GM19468 (cell line): ENCODE data around the gene DNAH10.

Source experiments
- ATAC-seq: cut with Tn5 transposase; IDR thresholded peaks from one replicate; pipeline ENCODE4 v1.9.1; 2021; ENCODE audit warnings: mild to moderate bottlenecking, moderate library complexity, moderate number of reproducible peaks; ENCODE audit not compliant: unreplicated experiment; ENCODE audit errors: extremely low read depth

Gene DNAH10

GRCh38 chr12:123761841-123762714 is at the start of gene DNAH10:
DNAH10 (plus strand) TSS chr12:123762301; CDS start chr12:123762337, 36 bp downstream.
- peak; percentile 59 for ATAC-seq

- ATAC-seq = no peak
Observed at GRCh38 chr12:123712780-123713319, 49.3 kb upstream of the DNAH10 start.

GRCh38 chr12:123713398-123713797 is 48.7 kb upstream of the DNAH10 start:
- no peak for ATAC-seq

- no peak for ATAC-seq
Observed at GRCh38 chr12:123713823-123714585, 48.1 kb upstream of the DNAH10 start.

- ATAC-seq = no peak
Observed at GRCh38 chr12:123715195-123715594, 46.9 kb upstream of the DNAH10 start.

- ATAC-seq = no peak
Observed at GRCh38 chr12:123717350-123717749, 44.8 kb upstream of the DNAH10 start.

DNA sequence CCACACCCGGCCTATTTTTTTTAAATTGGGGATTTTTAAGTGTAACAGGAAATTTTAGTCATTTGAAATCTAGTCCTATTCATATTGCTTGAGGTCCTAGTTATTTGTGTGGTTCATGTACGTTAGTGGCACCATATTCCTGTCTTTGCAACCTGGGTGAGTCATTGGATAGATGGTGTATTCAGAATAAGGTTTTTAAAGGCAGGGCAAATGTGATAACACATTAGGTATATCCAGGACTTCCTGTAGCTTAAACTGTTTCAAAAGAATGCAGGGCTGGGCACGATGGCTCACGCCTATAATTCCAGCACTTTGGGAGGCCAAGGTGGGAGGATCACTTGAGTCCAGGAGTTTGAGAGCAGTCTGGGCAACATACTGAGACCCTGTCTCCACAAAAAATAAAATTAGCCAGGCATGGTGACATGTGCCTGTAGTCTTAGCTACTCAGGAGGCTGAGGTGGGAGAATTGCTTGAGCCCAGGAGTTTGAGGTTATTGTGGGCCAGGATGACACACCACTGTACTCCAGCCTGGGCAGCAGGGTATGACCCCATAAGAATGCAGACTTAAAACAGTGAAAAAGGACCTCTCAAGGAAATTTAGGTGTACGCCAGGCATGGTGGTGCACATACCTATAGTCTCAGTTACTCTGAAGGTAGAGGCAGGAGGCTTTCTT is 41.8 kb upstream of the DNAH10 start:
- ATAC-seq = no peak

- no peak for ATAC-seq
Observed at GRCh38 chr12:123721245-123721644, 40.9 kb upstream of the DNAH10 start.

- ATAC-seq = no peak
Observed at GRCh38 chr12:123723011-123723410, 39.1 kb upstream of the DNAH10 start.

DNA sequence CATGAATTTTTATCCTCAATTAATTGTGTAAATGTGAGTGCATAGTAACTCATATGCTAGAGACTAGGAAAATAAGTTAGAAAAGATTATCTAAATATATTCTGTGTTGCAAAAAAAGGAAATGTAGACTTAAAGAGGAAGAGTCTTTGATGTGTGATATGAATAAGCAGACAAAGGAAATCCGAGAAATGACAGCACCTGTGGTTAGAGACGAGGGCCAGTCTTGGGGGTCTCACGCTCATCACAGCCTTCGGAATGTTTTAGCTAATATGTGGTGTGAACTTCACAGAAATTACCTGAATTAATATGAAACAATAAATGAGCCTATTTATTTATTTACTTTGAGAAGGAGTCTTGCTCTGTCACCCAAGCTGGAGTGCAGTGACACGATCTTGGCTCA is 38.3 kb upstream of the DNAH10 start:
- ATAC-seq = no peak

DNA sequence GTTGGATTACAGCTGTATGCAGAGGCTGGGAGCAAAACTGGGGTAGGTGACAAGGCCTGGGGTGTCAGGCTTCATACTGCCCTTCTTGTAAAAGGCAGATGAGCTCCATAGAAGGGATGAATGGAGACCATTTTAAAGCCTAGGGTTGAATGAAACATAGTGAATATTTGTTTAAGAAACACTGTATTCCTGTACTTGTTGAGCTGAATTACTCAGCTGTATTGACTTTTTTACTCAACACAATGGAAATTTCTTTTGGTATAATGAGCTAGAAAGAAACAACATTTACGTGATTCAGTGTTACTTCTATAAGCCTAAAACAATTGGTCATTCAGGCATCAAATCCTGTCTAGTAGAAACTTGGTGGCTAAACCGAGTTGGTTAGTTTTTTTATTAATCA is 35.9 kb upstream of the DNAH10 start:
- ATAC-seq = no peak

GRCh38 chr12:123726962-123727361 is 35.1 kb upstream of the DNAH10 start:
- no peak for ATAC-seq

DNA sequence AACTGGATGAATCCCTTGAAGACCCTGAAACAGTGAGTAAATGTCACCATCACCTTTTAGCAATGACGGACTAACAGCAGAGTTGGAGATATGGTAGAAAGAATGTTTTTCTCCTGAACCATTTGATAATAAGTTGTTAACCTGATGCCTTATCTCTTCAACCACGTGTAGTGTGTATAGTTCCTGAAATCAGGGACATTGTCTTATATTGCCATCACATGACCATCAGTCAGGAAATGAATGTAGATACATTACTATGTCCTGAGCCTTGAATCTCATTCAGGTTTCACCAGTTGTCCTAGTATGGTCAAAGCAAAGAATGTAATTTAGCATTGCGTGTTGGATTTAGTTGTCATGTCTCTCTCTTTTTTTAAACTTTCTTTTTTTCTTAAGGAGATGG is 34.2 kb upstream of the DNAH10 start:
- ATAC-seq = no peak

DNA sequence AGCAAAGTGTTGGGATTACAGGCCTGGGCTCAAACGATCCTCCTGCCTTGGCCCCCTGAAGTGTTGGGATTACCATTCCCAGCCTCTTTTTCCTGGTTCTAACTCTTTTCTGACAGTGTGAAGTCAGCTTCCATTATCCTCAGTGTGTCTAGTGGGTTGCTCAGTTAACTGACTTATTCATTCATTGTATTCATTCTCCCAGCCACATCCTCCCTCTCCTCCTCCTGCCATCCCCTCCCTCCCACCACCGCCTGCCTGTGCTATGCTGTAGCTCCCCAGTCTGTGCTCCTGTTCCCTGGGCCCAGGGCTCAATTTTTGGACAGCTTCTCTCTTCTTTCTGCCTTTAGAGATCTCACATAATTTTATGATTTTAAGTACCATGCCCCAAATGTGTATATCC is 30.5 kb upstream of the DNAH10 start:
- ATAC-seq = no peak

GRCh38 chr12:123732251-123732650 is 29.9 kb upstream of the DNAH10 start:
- no peak for ATAC-seq

GRCh38 chr12:123733229-123733628 is 28.9 kb upstream of the DNAH10 start:
- ATAC-seq = no peak

DNA sequence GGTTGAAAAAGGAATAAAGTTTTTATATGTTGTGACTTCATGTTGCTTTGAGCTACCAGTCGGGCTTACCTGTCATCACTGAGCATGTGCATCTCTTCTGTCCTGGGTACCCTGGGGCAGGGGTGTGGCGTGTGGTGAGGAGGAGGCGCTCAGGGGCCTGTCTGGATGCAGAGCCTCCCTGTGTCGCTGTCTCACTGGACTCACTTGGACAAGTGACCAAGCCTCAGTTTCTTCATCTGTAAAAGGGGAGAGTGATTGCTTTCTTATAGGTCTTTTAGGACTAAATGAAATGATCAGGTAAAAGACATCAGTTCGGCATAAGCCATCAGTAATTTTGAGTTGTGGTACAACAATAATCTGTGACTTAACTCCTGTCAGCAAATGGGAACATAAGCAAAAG is 27.8 kb upstream of the DNAH10 start:
- no peak for ATAC-seq

GRCh38 chr12:123741937-123742572 is 20.0 kb upstream of the DNAH10 start:
- ATAC-seq = no peak

DNA sequence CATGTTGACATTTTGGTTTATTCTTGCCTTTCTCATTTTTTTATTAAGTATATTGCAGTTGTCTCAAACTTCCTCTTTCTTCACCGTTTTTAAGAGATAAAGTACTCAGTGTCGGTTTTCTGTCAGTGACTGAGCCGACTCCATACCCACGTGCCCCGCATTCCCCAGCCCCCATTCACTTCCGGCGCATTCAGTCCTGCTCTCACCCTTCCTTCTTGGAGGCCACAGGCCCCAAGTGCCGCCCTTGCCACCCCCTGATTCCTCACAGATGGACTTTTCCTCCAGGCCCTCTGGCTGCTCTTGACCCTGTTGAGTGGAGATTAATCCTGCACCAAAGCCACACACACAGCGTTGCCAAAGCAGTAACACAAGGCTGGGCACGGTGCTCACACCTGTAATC is 19.1 kb upstream of the DNAH10 start:
- no peak for ATAC-seq

DNA sequence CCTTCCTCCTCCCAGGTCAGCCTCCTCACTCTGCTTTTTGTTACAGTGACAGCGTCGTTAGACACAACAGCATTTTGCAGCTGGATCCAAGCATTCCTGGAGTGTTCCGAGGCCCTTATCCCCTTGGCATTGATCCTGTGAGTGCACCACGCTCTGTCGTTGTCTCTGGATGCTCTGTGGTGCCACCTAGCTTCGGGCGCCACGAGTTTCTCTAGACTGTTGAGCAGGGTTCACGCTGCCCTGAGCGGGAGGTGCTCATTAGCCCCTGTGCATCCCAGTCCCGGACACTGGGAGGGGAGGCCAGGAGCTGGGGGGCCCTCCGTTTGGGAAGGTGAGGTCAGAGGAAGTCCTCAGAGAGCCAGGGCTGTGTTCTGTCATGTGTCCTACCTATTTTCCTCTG is 17.3 kb upstream of the DNAH10 start:
- no peak for ATAC-seq
